Measurements from ENCODE around the gene FNIP2. TPM values are rescaled to one million over a fixed set of nuclear protein-coding genes. Genes with fewer than 3 reads are reported as not detected.

The FNIP2 gene
- total RNA-seq, 1 donor from 2014 or later = 25.3 TPM

DNA sequence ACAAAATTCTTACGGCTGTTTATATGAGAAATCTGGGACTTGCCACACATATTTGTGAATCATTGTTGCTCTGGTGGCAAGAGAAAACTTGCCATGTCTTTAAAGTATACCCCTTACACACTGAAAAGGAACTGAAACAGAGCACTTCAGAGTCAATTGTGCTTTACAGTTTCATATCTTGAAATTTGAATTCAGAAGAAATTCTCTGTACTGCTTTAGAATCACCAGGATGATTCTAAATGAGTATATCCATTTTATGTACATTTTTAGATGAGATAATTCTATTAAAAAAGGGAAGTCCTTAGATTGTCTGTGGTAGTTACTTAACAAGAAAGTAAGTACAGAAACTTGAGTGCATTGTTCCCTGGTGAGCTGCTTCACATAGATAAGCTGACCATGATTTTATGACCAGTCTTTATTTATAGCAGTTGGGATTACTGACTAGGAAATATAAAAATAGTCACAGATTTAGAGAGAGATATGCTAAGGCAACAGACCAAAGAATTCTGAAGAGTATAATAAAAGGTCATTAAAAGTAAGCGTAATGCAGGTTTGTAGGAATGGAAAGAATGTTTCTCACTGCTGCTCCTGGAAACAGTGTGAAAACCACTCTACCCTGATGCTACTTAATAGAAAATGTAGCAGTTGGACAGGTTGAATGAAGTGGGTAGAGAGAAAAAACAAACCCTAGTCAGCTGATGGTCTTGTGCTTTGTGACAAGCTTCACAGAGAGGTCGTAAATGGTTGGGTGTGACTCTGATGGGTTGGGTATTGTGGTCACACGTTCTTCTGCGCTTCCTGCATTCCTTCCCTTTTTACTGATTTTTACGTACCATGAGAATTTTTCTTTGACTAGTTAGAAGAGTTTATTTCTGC lies 41.0 kb downstream of the FNIP2 start:
- DNase-seq (ENCODE audit: extremely low spot score in 2 of 2) = no peak
- H3K27ac ChIP-seq = peak overlapping the region; percentile 82
- H3K4me3 ChIP-seq = peak overlapping the region in 1 of 2 donors; percentile 9
- no peaks in the 10 kb centered on the region for H3K27me3 ChIP-seq
- peaks cover 65% of the 10 kb centered on the region for H3K4me1 ChIP-seq
- no peaks in the 10 kb centered on the region for H3K9me3 ChIP-seq
- H3K36me3 ChIP-seq = no peaks in the 10 kb centered on the region
- TF ChIP-seq POLR2A (IDR thresholded peaks at IDR 0.05) (no peak), POLR2AphosphoS5 (IDR thresholded peaks at IDR 0.05; ENCODE audit: insufficient read depth in 1 of 2, low read depth in 1 of 2) (no peak)
- TF ChIP-seq, protein P1, sequence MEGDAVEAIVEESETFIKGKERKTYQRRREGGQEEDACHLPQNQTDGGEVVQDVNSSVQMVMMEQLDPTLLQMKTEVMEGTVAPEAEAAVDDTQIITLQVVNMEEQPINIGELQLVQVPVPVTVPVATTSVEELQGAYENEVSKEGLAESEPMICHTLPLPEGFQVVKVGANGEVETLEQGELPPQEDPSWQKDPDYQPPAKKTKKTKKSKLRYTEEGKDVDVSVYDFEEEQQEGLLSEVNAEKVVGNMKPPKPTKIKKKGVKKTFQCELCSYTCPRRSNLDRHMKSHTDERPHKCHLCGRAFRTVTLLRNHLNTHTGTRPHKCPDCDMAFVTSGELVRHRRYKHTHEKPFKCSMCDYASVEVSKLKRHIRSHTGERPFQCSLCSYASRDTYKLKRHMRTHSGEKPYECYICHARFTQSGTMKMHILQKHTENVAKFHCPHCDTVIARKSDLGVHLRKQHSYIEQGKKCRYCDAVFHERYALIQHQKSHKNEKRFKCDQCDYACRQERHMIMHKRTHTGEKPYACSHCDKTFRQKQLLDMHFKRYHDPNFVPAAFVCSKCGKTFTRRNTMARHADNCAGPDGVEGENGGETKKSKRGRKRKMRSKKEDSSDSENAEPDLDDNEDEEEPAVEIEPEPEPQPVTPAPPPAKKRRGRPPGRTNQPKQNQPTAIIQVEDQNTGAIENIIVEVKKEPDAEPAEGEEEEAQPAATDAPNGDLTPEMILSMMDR (IDR thresholded peaks at IDR 0.05) = no peak
- intact Hi-C loops (cut with DNase I) = loop anchor here (5.0 kb wide), 1 partner anchor 38 kb away; no protein-coding TSS in a partner anchor

DNA sequence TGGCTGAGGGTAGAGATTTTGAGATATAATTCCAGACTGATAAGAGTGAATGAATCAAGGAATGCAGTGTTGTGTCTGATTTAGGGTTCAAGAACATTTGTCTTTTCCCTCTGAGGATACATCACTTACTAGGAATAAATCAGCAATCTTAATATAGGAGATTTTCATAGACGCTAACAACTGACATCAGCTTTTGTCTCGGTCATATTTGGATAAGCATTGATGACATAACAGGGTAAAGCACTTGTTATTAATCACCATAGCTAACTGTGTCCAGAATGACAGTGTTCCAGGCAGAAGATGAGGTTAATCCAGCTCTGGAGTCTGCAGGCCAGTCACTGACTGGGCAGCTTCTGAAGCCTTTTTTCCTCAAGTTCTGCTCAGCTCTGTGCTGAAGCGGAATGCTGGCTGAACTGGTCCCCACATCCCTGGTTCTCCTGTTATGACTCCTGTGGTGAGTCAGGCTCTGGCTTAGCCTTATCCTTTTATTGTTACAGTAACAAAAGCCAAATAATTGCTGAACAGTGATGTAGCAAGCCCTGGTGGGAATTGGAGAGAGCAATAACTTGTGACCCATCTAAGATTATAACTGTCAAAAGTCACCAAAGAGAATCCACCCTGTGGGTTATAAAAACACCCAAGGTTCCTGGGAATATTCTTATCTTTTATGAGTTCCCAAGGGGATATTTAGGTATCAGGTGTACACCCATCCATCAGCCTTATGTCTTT lies 41.8 kb downstream of the FNIP2 start:
- TF ChIP-seq POLR2AphosphoS5 (IDR thresholded peaks at IDR 0.05; ENCODE audit: insufficient read depth in 1 of 2, low read depth in 1 of 2) (peak in 1 of 2 donors; percentile 69), POLR2A (IDR thresholded peaks at IDR 0.05) (no peak)
- Histone ChIP-seq H3K36me3 (no peaks in the 10 kb centered on the region), H3K27me3 (no peaks in the 10 kb centered on the region), H3K4me3 (peak overlapping the region in 1 of 2 donors; percentile 9), H3K9me3 (no peaks in the 10 kb centered on the region), H3K27ac (peak overlapping the region; percentile 82), H3K4me1 (peaks cover 57% of the 10 kb centered on the region)
- peak in 1 of 2 donors; percentile 95 for DNase-seq (ENCODE audit: extremely low spot score in 2 of 2)
- intact Hi-C loops (cut with DNase I) = no loop called here

DNA sequence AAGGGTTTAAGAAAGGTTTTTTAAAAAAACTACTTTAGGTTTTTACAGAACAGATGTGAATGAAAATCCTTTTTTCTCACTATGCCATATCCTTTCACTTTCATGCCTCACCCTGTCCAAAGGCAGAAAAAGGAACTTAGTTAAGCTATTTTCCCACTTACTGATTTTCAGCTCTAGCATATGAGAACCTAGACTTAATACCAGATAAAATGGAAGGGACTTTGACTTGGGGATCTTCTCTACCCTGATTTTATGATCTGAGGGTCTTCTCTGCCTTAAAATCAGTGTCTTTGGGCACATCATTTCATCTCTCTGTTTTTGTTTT lies 42.4 kb downstream of the FNIP2 start:
- intact Hi-C loops (cut with DNase I) = no loop called here
- Histone ChIP-seq H3K36me3 (no peaks in the 10 kb centered on the region), H3K4me1 (peaks cover 52% of the 10 kb centered on the region), H3K27ac (peak overlapping the region; percentile 82), H3K4me3 (no peak overlapping the region), H3K27me3 (no peaks in the 10 kb centered on the region), H3K9me3 (no peaks in the 10 kb centered on the region)
- TF ChIP-seq POLR2AphosphoS5 (IDR thresholded peaks at IDR 0.05; ENCODE audit: insufficient read depth in 1 of 2, low read depth in 1 of 2) (no peak), POLR2A (IDR thresholded peaks at IDR 0.05) (no peak)
- TF ChIP-seq, protein P1 (IDR thresholded peaks at IDR 0.05) = no peak
- DNase-seq (ENCODE audit: extremely low spot score in 2 of 2) = no peak

DNA sequence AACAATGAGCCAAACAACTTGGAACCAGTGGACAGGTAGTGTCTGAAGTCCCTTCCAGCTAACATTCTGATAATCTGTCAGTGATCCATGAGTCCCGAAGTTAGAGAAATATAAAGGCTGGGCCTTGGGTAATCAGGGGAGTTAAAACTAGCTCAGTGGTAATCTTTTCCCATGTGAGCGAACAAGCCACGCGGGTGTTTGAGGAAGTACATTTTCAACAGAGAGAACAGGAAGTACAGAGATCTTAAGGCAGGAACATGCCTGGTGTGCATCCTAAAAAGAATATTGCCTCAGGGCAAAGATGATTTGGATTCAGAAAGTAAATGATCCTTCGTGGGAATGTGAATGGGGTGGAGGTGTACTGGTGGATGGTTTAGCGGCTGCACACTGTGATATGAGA lies 42.9 kb downstream of the FNIP2 start:
- no peaks in the 10 kb centered on the region for H3K36me3 ChIP-seq
- no peak overlapping the region for H3K4me3 ChIP-seq
- intact Hi-C loops (cut with DNase I) = no loop called here
- H3K4me1 ChIP-seq = peaks cover 47% of the 10 kb centered on the region
- H3K27me3 ChIP-seq = no peaks in the 10 kb centered on the region
- H3K9me3 ChIP-seq = no peaks in the 10 kb centered on the region
- H3K27ac ChIP-seq = peak overlapping the region; percentile 82
- DNase-seq (ENCODE audit: extremely low spot score in 2 of 2) = no peak
- TF ChIP-seq POLR2A (IDR thresholded peaks at IDR 0.05) (no peak), POLR2AphosphoS5 (IDR thresholded peaks at IDR 0.05; ENCODE audit: insufficient read depth in 1 of 2, low read depth in 1 of 2) (peak in 1 of 2 donors; percentile 21)
- TF ChIP-seq, protein P1 (IDR thresholded peaks at IDR 0.05) = no peak

DNA sequence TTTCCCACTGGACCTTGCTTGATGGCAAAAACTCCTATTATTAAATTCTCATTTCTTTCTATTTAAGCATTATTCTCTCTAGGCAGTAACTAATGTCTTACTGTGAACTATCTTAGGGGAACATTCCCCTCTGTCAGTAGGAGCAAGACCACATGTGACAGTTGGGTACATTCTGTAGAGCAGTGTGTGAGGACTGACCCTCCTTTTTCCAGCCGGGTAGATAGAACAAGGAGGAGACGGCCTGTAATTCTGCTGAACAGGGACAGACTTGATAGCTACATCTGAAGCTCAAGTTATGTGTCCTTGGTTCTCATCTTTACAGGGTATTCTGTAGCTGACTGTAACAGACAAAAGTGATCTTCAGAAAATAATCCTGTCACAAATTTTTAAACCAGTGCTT lies 43.3 kb downstream of the FNIP2 start:
- Histone ChIP-seq H3K4me1 (peaks cover 43% of the 10 kb centered on the region), H3K27ac (peak overlapping the region; percentile 82)
- intact Hi-C loops (cut with DNase I) = no loop called here

More for the DNA sequence above, 43.3 kb downstream of the FNIP2 start:
- no peaks in the 10 kb centered on the region for H3K27me3 ChIP-seq
- DNase-seq (ENCODE audit: extremely low spot score in 2 of 2) = no peak
- no peak overlapping the region for H3K4me3 ChIP-seq
- no peaks in the 10 kb centered on the region for H3K9me3 ChIP-seq
- no peaks in the 10 kb centered on the region for H3K36me3 ChIP-seq
- TF ChIP-seq POLR2A (IDR thresholded peaks at IDR 0.05) = no peak
- no peak for TF ChIP-seq POLR2AphosphoS5 (IDR thresholded peaks at IDR 0.05; ENCODE audit: insufficient read depth in 1 of 2, low read depth in 1 of 2)
- TF ChIP-seq, protein P1 (IDR thresholded peaks at IDR 0.05) = no peak

Measured in vagina (tissue), 2 donors.